ENCODE results near the gene ELMOD2. TPM values are rescaled to one million over a fixed set of nuclear protein-coding genes. Genes with fewer than 3 reads are reported as not detected.
A peak's percentile ranks its signal among the peaks of the same experiment; 100 is the strongest.

ELMOD2 gene
- total RNA-seq, 2 donors from 2014 or later = 65.5 to 67.9 TPM

DNA sequence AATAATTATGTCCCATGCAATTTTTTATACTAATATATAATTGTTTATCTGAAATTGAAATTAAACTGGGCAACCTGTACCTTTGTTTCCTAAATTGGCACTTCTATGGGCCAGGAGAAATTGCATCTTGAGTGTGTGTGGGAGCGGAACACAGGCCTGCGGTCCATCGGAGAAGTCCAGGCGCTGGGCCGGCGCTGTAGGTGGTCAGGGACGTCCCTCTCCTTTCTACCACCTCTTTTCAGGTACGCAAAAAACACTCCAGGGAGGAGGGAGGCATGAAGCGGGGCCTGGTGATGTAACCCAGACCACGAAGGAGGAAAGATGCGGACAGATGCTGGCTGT lies 26.6 kb upstream of the ELMOD2 start:
- TF ChIP-seq, protein P1, sequence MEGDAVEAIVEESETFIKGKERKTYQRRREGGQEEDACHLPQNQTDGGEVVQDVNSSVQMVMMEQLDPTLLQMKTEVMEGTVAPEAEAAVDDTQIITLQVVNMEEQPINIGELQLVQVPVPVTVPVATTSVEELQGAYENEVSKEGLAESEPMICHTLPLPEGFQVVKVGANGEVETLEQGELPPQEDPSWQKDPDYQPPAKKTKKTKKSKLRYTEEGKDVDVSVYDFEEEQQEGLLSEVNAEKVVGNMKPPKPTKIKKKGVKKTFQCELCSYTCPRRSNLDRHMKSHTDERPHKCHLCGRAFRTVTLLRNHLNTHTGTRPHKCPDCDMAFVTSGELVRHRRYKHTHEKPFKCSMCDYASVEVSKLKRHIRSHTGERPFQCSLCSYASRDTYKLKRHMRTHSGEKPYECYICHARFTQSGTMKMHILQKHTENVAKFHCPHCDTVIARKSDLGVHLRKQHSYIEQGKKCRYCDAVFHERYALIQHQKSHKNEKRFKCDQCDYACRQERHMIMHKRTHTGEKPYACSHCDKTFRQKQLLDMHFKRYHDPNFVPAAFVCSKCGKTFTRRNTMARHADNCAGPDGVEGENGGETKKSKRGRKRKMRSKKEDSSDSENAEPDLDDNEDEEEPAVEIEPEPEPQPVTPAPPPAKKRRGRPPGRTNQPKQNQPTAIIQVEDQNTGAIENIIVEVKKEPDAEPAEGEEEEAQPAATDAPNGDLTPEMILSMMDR (conservative IDR thresholded peaks at IDR 0.05) = no peak
- no peak for DNase-seq
- WGBS, 2 experiments (ENCODE audit: insufficient coverage in 1 of 2, insufficient read length in 1 of 2) = 66 to 77% methylated on average over 7 to 11 of the region's 11 CpGs
- Histone ChIP-seq H3K9me3 (ENCODE audit: control insufficient read depth, low read length) (no peaks in the 10 kb centered on the region), H3K9ac (ENCODE audit: extremely low read depth, low read length, poor library complexity, severe bottlenecking) (no peak overlapping the region), H3K4me1 (ENCODE audit: control insufficient read depth, insufficient read depth, low read length) (no peaks in the 10 kb centered on the region), H3K27me3 (ENCODE audit: control insufficient read depth, insufficient read depth, low read length, poor library complexity, severe bottlenecking) (peaks cover 67% of the 10 kb centered on the region), H3K27ac (ENCODE audit: low read depth, low read length) (no peak overlapping the region), H3K4me3 (ENCODE audit: low read length) (no peak overlapping the region), H3K36me3 (ENCODE audit: control insufficient read depth, insufficient read depth, low read length) (no peaks in the 10 kb centered on the region)
- Mint-ChIP-seq H3K4me3 (peak overlapping the region; percentile 54), H3K27ac (no peak overlapping the region), H3K36me3 (ENCODE audit: low read depth) (no peaks in the 10 kb centered on the region), H3K4me1 (no peaks in the 10 kb centered on the region), H3K27me3 (ENCODE audit: insufficient read depth) (peaks cover 62% of the 10 kb centered on the region), H3K9me3 (no peaks in the 10 kb centered on the region)

DNA sequence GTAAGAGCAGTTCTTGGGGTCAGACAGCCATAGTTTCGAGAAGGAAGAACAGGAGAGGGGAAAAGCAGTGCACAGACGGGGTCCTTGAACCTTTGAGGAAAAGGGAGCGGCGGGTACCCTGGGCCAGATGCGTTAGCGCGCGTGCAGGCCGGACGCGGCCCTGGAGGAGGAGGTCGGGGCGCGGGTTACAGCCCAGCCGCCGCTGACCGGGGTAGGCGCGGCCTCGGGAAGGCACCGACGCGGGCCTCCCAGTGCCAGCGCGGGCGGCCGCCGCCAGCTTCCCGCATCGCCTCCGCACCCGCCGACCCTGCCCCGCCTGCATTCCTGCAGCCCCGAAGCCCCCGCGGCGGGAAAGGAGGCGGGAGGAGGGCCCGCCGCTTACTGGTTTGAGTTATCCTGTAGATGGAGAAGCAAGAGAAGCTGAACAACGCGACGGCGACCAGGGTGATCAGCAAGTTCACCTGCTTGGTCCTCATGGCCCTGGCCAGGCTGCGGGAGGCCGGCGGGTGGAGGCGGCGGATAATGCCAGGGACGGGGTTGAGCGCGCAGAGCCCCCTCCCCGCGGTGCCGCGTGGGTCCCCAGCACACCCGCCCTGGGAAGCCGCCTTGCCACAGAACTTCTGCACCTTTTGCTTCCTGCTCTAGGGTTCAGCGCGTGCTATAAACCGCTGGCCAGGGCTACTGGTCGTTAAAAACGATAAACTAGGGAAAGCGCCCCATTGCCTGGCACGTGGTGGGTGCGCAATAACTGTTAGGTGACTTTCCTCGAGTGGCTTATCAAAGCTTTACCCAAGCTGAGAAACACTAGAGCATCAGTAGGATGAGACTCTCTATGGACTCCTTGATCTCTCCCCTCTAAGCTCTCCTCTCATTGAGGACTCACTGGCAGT lies 26.0 kb upstream of the ELMOD2 start, which contains the start of gene MGAT4D:
Gene MGAT4D (minus strand): TSS at position 547 of the 890 bp plus-strand sequence. CDS start 71 bp downstream, at position 476.
- no peaks in the 10 kb centered on the region for H3K9me3 ChIP-seq (ENCODE audit: control insufficient read depth, low read length)
- Mint-ChIP-seq H3K4me3 (peak within 1 kb of the TSS; percentile 54), H3K27me3 (ENCODE audit: insufficient read depth) (peaks cover 62% of the 10 kb centered on the region), H3K4me1 (no peaks in the 10 kb centered on the region), H3K36me3 (ENCODE audit: low read depth) (no peaks in the 10 kb centered on the region), H3K27ac (no peak within 1 kb of the TSS), H3K9me3 (no peaks in the 10 kb centered on the region)
- no peak within 1 kb of the TSS for H3K9ac ChIP-seq (ENCODE audit: extremely low read depth, low read length, poor library complexity, severe bottlenecking)
- no peaks in the 10 kb centered on the region for H3K4me1 ChIP-seq (ENCODE audit: control insufficient read depth, insufficient read depth, low read length)
- 30 to 51% methylated on average over 19 to 68 of the region's 68 CpGs for WGBS, 2 experiments (ENCODE audit: insufficient coverage in 1 of 2, insufficient read length in 1 of 2)
- H3K27me3 ChIP-seq (ENCODE audit: control insufficient read depth, insufficient read depth, low read length, poor library complexity, severe bottlenecking) = peaks cover 67% of the 10 kb centered on the region
- DNase-seq = peak; percentile 81
- no peak within 1 kb of the TSS for H3K4me3 ChIP-seq (ENCODE audit: low read length)
- TF ChIP-seq, protein P1 (conservative IDR thresholded peaks at IDR 0.05) = no peak
- H3K27ac ChIP-seq (ENCODE audit: low read depth, low read length) = no peak within 1 kb of the TSS
- no peaks in the 10 kb centered on the region for H3K36me3 ChIP-seq (ENCODE audit: control insufficient read depth, insufficient read depth, low read length)

DNA sequence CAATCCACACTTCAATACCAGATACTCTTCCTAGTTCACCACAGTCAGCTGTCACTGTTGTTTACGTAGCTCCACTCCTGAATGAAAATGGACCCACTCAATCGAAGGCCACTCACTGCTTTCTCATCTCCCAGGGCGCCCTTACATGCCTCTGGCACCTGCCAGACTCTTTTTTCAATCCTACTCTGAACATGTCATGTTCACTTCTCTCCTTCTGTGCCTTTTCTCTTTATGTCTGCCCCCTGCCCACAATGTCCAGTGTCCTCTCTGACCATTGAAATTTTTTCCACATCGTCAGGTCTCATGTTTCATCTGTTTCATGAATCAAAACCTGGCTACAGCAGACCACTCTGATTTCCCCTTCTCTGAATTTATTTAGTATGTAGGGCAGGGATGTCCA lies 24.6 kb upstream of the ELMOD2 start:
- no peak overlapping the region for H3K9ac ChIP-seq (ENCODE audit: extremely low read depth, low read length, poor library complexity, severe bottlenecking)
- H3K27ac Mint-ChIP-seq = no peak overlapping the region
- no peaks in the 10 kb centered on the region for H3K9me3 ChIP-seq (ENCODE audit: control insufficient read depth, low read length)
- H3K4me1 Mint-ChIP-seq = no peaks in the 10 kb centered on the region
- peaks cover 67% of the 10 kb centered on the region for H3K27me3 ChIP-seq (ENCODE audit: control insufficient read depth, insufficient read depth, low read length, poor library complexity, severe bottlenecking)
- TF ChIP-seq, protein P1 (conservative IDR thresholded peaks at IDR 0.05) = no peak
- no peaks in the 10 kb centered on the region for H3K36me3 Mint-ChIP-seq (ENCODE audit: low read depth)
- H3K4me3 ChIP-seq (ENCODE audit: low read length) = no peak overlapping the region
- no peaks in the 10 kb centered on the region for H3K4me1 ChIP-seq (ENCODE audit: control insufficient read depth, insufficient read depth, low read length)
- H3K9me3 Mint-ChIP-seq = no peaks in the 10 kb centered on the region
- no peak overlapping the region for H3K27ac ChIP-seq (ENCODE audit: low read depth, low read length)
- peaks cover 62% of the 10 kb centered on the region for H3K27me3 Mint-ChIP-seq (ENCODE audit: insufficient read depth)
- H3K36me3 ChIP-seq (ENCODE audit: control insufficient read depth, insufficient read depth, low read length) = no peaks in the 10 kb centered on the region
- no peak for DNase-seq
- H3K4me3 Mint-ChIP-seq = no peak overlapping the region
- WGBS, 2 experiments (ENCODE audit: insufficient coverage in 1 of 2, insufficient read length in 1 of 2) = 89 to 90% methylated on average over 4 of the region's 4 CpGs

Measured in endodermal cell (in vitro differentiated cells).